ENCODE data around the gene WDR90.

WDR90 gene

DNA sequence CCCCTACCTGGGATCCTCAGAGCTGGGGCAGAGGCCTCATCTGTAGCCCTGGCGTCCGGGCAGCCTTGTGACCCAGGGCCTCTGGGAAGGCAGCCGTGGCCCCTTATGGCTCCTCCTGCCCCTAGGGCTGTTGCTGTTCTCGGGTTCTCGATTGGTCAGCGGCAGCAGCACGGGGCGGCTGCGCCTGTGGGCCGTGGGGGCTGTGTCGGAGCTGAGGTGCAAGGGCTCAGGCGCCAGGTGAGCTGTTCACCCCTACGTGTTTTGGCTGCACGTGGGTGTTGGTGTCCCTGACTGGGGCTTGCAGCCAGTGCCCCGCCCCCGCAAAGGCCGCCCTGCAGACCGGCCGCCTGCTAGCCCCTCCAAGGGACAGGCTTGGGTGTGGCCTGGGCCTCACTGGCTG is 12.9 kb downstream of the WDR90 start:
- DNase-seq = no peak

DNA sequence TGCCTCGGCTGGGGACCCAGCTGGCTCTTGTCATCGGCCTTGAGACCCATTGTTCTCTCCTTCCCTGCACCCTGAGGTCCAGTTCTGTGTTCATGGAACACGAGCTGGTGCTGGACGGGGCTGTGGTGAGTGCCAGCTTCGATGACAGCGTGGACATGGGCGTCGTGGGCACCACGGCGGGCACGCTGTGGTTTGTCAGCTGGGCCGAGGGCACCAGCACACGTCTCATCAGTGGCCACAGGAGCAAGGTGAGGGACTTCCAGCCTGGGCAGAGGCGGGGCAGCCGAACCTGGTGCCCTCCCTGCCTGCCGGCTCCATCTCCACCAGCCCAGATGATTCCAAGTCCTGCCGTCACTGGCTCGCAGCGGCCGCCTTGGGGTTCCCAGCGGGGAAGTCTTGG is 13.4 kb downstream of the WDR90 start:
- DNase-seq = no peak

DNA sequence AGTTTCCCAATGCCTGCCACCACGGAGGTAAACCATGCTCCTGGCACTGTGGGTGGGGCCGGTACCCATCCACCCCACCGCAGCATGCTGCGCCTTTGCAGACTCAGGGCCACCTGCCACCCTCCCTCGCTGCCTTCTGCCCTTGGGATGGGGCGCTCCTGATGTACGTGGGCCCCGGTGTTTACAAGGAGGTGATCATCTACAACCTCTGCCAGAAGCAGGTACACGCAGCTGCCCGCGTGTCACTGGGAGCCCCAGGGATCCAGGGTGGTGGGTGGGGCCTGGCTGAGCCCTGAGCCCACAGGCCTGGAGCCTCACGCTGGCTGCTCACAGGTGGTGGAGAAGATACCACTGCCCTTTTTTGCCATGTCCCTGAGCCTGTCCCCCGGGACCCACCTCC is 17.4 kb downstream of the WDR90 start:
- DNase-seq = no peak

DNA sequence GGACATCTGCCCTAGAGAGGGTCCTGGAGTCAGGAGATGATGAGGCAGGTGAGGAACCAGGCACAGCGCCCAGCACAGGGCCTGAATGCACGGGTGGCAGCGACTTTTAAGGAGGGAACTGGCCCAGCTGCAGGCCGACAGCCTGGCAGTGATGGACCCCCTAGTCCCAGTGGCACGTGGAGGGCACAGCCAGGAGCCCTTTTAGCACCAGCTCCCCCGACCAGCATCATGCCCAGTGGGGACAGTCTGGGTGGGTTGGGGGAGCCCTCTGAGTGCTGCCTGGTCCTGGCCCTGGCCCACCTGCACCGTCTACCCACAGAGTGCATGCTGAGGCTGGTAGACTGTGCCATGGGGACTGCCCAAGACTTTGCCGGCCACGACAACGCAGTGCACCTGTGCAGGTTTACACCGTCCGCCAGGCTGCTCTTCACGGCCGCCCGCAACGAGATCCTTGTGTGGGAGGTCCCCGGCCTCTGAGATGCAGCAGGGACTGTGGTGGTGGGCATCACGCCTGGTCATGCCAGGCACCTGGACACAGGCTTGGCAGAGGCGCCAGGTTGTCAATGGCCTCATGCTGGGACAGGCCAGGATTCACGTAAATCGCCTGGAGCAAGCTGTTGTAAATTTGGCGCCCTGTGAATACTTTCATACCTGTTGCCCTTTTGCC is 18.1 kb downstream of the WDR90 start:
- no peak for DNase-seq

DNA sequence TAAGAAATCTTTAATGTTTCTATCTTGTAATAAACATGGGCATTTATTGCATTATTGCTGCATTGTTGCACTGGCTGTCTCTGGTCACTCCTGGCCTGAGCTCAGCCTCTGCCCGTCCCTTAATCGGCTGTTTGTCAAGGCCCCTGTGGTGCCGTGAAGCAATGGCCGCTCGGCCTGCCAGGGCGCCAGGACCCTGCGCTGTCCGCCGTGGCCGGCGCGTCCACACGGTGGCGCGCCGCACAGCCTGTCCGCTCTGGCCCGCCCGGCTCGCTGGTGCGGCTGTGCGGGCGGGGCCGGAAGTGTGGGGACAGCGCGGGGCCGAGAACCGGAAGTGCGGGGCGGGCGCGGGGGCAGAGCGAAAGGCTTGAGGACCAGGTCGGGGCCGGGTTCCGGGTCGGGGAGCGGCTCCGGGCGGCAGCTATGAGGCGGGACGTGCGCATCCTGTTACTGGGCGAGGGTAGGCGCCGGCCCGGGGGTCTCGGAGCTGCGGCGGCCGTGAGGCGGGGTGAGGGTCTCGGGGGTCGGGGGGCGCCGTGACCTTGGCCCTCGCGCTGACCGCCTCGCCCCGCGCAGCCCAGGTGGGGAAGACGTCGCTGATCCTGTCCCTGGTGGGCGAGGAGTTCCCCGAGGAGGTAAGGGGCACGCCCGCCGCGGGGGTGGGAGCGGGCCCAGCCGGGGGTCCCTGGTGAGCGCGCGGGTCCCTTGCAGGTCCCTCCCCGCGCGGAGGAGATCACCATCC is 18.8 kb downstream of the WDR90 start, which contains the start of gene RHOT2:
RHOT2 (plus strand) TSS at position 353 of the 739 bp plus-strand sequence; CDS start at position 421, 68 bp downstream.
- peak; percentile 68 for DNase-seq

DNA sequence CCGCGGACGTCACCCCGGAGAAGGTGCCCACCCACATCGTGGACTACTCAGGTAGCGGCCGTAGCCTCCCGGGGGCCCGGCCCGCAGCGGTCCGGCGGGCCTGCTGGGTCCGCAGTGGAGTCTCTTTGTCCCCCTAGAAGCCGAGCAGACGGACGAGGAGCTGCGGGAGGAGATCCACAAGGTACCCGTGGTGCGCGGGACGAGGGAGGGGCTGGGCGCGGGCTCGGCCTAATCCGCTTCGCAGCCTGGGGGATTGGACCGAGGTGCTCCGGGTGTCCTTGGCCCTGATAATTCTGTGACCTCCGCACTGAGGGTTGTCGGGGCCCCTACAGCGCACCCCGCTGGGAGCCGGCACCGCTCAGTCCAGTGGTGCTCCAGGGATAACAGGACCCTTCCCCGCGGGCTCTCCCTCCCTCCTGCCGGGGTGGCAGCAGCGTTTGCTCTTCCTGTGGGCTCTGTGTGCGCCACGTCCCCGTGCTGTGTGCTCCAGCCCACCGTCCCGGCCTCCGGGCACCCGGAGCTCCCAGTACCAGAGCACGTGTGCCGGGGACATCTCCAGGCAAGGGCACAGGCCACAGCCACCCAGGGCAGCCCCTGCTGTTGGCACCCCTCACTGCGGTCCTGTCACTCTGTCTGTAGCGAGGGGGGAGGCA is 19.5 kb downstream of the WDR90 start:
- no peak for DNase-seq

DNA sequence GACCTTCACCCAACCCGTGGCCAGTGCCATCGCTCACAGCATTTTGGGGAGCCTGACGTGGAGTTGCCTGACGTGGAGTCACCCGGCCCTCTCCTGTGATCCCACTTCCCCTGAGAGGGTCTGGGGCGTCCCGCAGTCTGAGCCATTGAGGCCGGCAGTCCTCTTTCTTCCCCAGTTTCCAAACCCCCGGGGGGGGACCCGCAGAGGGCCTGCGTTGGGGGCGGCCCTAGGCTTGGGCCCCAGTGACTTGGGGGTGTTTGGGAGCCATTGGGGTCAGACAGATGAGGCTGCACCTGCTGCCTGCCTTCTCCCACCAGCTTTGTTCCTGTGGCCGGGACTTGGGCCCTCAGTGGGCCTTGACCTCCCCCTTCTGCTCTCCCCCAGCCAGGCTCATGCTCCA is 20.5 kb downstream of the WDR90 start:
- no peak for DNase-seq

DNA sequence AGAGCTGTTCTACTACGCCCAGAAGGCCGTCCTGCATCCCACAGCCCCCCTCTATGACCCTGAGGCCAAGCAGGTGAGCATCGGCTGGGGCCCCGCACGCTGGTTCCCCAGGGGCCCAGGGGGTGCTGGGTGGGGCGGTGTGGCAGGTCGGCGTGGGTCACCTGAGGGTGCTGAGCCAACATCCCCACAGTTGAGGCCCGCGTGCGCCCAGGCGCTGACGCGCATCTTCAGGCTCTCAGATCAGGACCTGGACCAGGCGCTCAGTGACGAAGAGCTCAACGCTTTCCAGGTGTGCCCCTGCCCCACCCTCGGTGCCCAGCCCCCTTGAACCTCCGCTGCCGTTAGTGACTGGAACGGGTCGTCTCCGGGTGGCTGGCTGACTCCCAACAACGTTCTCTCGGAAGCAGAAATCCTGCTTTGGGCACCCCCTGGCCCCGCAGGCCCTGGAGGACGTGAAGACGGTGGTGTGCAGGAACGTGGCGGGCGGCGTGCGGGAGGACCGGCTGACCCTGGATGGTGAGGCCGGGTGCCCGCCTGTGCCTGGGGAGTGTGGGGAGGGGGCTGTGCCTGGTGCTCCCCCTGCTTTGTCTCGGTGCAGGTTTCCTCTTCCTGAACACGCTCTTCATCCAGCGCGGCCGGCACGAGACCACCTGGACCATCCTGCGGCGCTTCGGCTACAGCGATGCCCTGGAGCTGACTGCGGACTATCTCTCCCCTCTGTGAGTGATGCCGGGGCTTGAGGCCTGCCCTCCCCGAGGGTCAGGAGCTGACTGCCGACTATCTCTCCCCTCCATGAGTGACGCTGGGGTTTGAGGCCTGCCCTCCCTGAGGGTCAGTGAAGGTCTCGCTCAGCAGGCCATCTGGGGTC is 21.6 kb downstream of the WDR90 start:
- DNase-seq = no peak

DNA sequence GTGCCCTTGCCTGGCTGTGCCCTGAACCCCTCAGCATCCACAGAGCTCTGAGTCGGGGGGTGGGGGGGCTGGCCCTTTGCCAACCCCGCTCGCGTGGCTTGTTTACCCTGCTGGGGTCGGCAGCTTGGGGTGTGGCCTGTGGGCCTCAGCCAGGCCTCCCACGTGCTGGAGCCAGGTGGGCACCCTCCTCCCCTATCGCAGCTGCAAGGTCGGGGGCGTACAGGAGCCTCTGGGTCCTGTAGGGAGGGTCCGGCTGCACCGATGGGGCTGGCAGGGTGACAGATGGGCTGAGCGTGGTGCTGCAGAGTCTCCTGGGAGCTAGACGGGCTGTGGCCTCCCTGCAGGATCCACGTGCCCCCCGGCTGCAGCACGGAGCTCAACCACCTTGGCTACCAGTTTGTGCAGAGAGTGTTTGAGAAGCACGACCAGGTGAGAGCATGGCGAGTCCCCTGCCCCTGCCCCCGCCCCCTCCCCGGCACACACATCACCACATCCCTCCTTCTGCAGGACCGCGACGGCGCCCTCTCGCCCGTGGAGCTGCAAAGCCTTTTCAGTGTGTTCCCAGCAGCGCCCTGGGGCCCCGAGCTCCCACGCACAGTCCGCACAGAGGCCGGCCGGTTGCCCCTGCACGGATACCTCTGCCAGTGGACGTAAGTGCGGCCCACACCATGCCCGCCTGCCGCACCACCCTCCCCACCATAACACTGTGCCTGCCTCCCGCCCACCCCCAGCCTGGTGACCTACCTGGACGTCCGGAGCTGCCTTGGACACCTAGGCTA is 22.4 kb downstream of the WDR90 start:
- DNase-seq = no peak

DNA sequence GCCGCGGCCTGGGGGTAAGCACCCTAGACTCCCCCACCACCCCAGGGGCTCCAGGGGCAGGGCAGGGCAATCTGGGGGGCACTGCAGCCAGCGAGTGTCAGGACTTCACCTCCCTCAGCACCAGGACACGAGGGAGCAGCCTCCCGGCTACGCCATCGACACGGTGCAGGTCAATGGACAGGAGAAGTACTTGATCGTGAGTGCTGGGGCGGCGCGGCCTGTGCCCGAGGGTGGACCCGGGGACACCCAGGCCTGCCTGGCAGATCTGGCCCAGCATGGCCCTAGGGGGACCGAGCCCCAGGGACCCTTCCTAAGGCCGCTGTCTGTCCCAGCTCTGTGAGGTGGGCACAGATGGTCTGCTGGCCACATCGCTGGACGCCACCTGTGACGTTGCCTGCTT is 23.2 kb downstream of the WDR90 start:
- DNase-seq = no peak

DNA sequence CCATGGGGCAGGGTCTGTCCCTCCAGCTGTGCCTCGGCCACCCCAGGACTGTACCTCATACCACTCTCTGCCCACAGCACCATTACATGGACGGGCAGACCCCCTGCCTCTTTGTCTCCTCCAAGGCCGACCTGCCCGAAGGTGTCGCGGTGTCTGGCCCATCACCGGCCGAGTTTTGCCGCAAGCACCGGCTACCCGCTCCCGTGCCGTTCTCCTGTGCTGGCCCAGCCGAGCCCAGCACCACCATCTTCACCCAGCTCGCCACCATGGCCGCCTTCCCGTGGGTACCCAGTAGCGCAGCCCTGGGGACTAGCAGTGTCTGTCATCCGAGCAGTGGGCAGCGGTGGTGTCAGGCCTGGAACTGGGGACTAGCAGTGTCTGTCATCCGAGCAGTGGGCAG is 23.7 kb downstream of the WDR90 start:
- no peak for DNase-seq

DNA sequence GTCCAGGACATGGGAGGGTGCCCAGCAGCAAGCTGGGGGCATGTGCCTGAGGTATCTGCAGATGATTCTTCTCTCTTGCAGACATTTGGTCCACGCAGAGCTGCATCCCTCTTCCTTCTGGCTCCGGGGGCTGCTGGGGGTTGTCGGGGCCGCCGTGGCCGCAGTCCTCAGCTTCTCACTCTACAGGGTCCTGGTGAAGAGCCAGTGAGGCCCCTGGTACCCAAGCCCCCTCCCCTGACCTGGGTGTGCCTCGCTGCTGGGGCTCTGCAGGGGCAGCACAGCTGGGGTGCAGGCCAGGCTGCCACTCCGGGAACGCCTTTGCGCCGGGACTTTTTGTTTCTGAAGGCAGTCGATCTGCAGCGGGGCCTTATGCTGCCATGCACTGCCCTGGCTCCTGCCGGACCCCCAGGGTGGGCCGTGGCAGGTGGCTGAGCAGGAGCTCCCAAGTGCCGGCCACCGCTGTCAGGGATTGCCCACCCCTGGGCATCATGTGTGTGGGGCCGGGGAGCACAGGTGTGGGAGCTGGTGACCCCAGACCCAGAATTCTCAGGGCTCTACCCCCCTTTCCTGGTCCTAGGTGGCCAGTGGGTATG is 24.3 kb downstream of the WDR90 start:
- no peak for DNase-seq

DNA sequence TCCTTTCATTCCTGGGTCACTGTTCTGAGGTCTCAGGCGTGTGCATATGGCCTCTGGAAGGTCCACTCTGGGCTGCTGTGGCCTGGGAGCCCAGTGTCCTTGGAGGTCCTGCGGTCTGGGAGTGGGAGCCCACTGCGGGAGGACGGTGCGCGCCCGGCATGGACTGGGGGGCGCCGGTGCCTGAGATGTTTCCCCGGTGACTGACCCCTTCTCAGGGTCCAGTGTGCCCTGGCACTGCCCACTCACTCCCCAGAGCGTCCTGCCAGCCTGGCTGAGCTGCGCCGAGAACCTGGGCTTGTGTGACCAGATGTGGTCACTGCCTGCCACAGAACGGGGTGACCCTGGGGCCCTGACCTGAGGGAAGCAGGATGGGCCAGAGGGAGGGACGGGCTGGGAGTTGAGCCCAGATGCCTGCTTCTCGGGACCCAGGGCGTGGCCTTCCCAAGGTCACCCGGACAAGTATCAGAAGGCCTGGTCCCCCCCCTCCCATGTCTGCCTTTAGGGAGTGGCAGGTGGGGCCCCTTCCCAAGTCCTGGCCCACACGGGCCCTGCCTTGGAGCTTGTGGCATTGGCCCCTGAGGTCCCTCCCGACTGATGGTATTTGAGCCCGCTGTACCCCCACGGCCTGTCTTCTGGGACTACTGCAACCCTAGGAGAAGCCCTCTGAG is 25.2 kb downstream of the WDR90 start:
- DNase-seq = no peak

DNA sequence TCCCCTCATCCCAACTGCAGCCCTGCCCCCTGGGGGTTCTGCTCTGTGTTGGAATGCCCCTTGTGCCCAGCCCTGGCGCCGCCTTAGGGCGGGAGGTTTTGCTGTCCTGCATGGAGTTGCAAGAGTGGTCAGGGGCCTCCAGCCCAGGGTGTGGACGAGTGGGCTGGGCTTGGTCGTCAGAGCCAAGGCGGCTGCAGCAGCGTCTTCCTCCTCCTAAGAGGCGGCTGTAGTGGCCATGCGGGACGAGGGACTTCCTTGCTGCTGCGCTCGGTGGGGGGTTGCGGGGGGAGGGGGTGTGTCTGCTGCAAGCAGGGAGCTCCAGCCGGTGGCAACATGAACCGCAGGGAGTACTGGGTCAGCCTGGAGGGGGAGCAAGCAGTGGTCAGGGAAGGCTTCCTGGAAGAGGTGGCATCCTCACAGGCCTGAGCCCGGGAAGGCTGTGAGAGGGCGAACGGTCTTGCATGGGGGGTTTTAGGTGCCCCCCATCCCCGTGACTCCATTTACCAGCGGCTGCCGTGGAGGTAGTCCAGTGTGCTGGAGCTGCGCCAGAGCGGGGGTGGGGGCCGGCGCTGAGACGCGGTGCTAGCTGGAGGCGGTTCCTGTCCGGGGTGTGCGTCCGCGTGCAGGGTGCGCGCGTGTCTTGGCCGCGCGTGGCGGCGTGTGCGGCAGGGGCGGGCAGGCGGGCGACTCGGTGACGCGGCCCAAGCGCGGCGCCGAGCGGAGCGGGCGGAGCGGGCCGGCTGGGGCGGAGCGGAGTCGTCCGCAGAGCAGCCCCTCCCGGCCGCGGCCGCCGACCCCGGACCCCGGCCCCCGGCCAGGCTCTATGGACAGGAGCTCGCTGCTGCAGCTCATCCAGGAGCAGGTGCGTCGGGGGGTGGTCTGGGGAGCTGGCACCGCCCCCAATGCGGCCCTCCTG is 26.1 kb downstream of the WDR90 start, which contains the start of gene RHBDL1:
RHBDL1 (plus strand) TSS at position 704 of the 916 bp plus-strand sequence; CDS start at position 824, 120 bp downstream.
- peak; percentile 33 for DNase-seq

DNA sequence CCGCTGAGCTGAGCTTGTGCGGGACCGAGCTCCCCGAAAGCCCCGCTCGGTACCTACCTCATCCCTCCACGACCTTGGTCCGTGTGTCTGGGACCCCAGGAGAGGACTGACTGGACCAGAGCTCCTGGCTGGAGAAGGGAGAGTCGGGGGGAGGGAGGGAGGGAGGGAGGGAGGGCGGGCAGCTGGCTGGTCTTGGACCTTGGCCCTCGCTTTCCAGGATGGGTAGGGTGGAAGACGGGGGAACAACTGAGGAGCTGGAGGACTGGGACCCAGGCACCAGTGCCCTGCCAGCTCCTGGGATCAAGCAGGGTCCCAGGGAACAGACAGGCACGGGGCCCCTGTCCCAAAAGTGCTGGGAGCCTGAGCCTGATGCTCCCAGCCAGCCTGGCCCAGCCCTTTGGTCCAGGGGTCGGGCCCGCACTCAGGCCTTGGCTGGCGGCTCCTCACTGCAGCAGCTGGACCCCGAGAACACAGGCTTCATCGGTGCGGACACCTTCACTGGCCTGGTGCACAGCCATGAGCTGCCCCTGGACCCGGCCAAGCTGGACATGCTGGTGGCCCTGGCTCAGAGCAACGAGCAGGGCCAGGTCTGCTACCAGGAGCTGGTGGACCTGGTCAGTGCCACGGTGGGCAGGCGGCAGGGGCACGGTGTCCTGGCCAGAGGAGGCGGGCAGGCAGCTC is 26.9 kb downstream of the WDR90 start:
- DNase-seq = no peak

DNA sequence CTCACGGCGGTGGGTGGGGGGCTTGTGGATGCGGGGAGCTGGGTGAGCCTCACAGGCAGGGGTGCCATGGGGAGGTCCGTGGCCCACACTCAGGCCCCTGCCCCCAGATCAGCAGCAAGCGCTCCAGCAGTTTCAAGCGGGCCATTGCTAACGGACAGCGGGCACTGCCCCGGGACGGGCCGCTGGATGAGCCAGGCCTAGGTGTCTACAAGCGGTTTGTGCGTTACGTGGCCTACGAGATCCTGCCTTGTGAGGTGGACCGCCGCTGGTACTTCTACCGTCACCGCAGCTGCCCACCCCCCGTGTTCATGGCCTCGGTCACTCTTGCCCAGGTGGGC is 27.4 kb downstream of the WDR90 start:
- no peak for DNase-seq

DNA sequence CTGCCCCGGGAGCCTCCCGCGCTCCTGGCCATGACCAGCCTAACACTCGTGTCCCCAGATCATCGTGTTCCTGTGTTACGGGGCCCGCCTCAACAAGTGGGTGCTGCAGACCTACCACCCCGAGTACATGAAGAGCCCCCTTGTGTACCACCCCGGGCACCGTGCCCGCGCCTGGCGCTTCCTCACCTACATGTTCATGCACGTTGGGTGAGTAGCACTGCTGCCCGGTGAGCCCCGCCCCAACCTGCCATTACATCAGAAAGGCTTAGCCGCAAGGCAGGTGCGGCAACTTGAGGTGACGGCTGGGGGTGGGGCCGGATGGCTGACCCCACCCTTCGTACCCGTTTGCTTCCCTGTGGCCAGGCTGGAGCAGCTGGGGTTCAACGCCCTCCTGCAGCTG is 27.7 kb downstream of the WDR90 start:
- DNase-seq = no peak

DNA sequence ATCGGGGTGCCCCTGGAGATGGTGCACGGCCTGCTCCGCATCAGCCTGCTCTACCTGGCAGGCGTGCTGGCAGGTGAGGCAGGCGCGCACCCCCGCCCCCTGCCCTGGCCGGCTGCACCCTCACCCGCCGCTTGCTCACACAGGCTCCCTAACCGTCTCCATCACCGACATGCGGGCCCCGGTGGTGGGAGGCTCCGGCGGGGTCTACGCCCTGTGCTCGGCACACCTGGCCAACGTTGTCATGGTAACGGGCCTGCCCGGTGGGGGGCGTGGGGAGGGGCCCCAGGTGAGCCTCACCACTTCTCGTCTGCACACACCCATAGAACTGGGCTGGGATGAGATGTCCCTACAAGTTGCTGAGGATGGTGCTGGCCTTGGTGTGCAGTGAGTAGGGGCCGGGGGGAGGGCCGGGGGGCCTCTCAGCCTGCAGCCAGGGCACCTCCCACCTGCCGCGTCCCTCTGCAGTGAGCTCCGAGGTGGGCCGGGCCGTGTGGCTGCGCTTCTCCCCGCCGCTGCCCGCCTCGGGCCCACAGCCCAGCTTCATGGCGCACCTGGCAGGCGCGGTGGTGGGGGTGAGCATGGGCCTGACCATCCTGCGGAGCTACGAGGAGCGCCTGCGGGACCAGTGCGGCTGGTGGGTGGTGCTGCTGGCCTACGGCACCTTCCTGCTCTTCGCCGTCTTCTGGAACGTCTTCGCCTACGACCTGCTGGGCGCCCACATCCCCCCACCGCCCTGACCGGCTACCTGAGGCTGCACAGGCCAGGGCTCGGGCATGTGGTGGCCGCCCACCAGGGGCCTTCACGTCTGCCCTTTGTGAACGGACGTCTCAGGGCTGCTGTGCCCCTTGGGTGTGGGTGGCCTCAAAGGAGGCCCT is 28.4 kb downstream of the WDR90 start:
- no peak for DNase-seq
